Smooth muscle cell (in vitro differentiated cells): Measurements from ENCODE around the gene COL23A1. TPM values are rescaled to one million over a fixed set of nuclear protein-coding genes. Genes with fewer than 3 reads are reported as not detected.

ENCODE experiments used
- DNase-seq: peaks from one replicate; lab custom pipeline; 2025; ENCODE audit not compliant: unreplicated experiment; lab: John Stamatoyannopoulos, UW
- H2AFZ ChIP-seq: fragments of 200-600 bp; sonication (generic); 2 replicates; pipeline ENCODE4 v1.6.0; 2016; ENCODE audit warnings: antibody characterized with exemption, low read depth, mild to moderate bottlenecking
- H3F3A ChIP-seq: fragments of 200-600 bp; sonication (generic); 2 replicates; pipeline ENCODE4 v1.6.0; 2017; ENCODE audit warnings: antibody characterized with exemption, low read depth
- H3K27ac ChIP-seq: fragments of 200-600 bp; sonication (generic); 2 replicates; pipeline ENCODE4 v1.5.1; 2016; ENCODE audit warnings: low read depth, mild to moderate bottlenecking
- H3K27me3 ChIP-seq: fragments of 200-600 bp; sonication (generic); 2 replicates; pipeline ENCODE4 v1.6.1; 2016; ENCODE audit warnings: low read depth, mild to moderate bottlenecking
- H3K36me3 ChIP-seq: fragments of 200-600 bp; sonication (generic); 2 replicates; pipeline ENCODE4 v1.5.1; 2016; ENCODE audit warnings: low read depth
- H3K4me1 ChIP-seq: fragments of 200-600 bp; sonication (generic); 2 replicates; pipeline ENCODE4 v1.5.1; 2016; ENCODE audit warnings: low read depth
- H3K4me2 ChIP-seq: fragments of 200-600 bp; sonication (generic); 2 replicates; pipeline ENCODE4 v1.6.0; 2016; ENCODE audit warnings: mild to moderate bottlenecking
- H3K4me3 ChIP-seq: fragments of 200-600 bp; sonication (generic); 2 replicates; pipeline ENCODE4 v1.5.1; 2016; ENCODE audit warnings: mild to moderate bottlenecking
- H3K79me2 ChIP-seq: fragments of 200-600 bp; sonication (generic); 2 replicates; pipeline ENCODE4 v1.6.0; 2016; ENCODE audit warnings: low read depth, mild to moderate bottlenecking
- H3K9ac ChIP-seq: fragments of 200-600 bp; sonication (generic); 2 replicates; pipeline ENCODE4 v1.6.0; 2016; ENCODE audit warnings: low read depth
- H3K9me3 ChIP-seq: fragments of 200-600 bp; sonication (generic); replicated peaks from 2 replicates; pipeline ENCODE4 v1.5.1; 2016; ENCODE audit warnings: low read depth
- H4K20me1 ChIP-seq: fragments of 200-600 bp; sonication (generic); 2 replicates; pipeline ENCODE4 v1.6.0; 2016; ENCODE audit warnings: low read depth
- WGBS: methylation state at CpG from one replicate; pipeline ENCODE4 v1.1.7; 2016; ENCODE audit warnings: low lambda C conversion rate; 5-methylcytosine and 5-hydroxymethylcytosine counted together
- polyA plus RNA-seq: library from polyadenylated mRNA; unstranded; fragments of >200 nt; fragmentation: Nextera tagmentation; extraction: Ambion mirVana; gene quantifications from 2 replicates; pipeline ENCODE4 v1.2.1, GENCODE V29; 2016
- total RNA-seq: library from RNA; depleted of rRNA; stranded (reverse); fragments of >200 nt; gene quantifications from 2 replicates; pipeline ENCODE4 v1.2.3, GENCODE V29; 2014
- TF ChIP-seq, protein P1 (sequence below): fragments of 200-600 bp; sonication (generic); IDR thresholded peaks from 2 replicates; pipeline ENCODE4 v1.5.1; 2017; ENCODE audit warnings: borderline replicate concordance, mild to moderate bottlenecking, antibody characterized with exemption; ENCODE audit not compliant: insufficient read depth, poor library complexity, severe bottlenecking

The COL23A1 gene
- total and polyA plus RNA-seq, 2 experiments from 2014 or later: 5.3 to 27.4 TPM

DNA sequence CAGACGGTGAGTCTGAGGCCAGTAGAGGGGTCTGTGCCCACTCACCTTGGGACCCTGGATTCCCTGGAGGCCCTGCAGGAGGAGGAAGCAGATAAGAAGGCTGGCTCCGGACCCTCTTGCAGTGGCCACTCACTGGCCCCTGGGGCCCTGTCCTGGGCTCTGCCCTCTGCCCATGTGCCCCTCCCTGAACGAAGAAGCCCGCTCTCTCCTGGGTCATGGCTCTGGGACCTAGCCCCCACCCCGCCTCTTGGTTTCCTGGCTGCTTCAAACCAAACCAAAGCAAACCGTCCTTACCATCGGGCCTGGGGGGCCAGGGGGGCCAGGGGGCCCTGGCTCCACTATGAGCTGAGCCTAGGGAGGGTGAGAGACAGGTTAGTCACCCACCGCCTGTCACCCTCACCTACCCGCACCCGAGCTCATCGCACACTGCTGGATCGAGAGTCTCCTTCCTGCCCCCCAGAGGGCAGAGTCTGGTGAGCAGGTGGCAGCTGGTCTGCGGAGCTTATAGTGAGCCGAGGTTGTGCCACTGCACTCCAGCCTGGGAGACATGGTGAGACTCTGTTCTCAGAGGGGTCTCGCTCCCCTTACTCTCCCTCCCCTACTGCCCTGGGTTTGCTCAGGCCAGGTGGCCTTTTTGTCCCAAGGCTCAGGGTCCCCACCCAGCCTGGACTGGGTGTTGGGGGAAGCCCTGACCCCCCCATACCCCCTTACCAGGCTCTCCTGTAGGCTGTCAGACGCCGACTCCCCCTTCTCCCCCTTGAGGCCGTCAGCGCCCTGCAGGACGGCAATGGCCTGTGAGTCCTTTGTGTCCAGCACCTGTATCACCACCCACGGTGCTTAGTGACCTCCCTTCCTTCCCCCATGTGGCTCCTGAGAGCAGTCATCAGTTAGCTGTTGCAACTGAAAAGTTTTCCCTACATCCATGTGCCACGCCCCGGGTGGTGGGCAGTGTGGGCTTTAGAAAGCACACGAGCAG lies 342.4 kb downstream of the COL23A1 start:
- Histone ChIP-seq H4K20me1 (no peaks in the 10 kb centered on the region), H3K4me1 (no peaks in the 10 kb centered on the region), H3F3A (no peaks in the 10 kb centered on the region), H3K79me2 (no peaks in the 10 kb centered on the region), H3K27ac (no peak overlapping the region), H3K9me3 (no peaks in the 10 kb centered on the region), H3K27me3 (no peaks in the 10 kb centered on the region), H3K4me3 (no peak overlapping the region), H2AFZ (no peak overlapping the region), H3K4me2 (no peak overlapping the region), H3K9ac (no peak overlapping the region), H3K36me3 (no peaks in the 10 kb centered on the region)
- DNase-seq: no peak
- TF ChIP-seq, protein P1, sequence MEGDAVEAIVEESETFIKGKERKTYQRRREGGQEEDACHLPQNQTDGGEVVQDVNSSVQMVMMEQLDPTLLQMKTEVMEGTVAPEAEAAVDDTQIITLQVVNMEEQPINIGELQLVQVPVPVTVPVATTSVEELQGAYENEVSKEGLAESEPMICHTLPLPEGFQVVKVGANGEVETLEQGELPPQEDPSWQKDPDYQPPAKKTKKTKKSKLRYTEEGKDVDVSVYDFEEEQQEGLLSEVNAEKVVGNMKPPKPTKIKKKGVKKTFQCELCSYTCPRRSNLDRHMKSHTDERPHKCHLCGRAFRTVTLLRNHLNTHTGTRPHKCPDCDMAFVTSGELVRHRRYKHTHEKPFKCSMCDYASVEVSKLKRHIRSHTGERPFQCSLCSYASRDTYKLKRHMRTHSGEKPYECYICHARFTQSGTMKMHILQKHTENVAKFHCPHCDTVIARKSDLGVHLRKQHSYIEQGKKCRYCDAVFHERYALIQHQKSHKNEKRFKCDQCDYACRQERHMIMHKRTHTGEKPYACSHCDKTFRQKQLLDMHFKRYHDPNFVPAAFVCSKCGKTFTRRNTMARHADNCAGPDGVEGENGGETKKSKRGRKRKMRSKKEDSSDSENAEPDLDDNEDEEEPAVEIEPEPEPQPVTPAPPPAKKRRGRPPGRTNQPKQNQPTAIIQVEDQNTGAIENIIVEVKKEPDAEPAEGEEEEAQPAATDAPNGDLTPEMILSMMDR: no peak
- WGBS: 86% methylated on average over 24 of the region's 24 CpGs

- Histone ChIP-seq H3F3A (no peaks in the 10 kb centered on the region), H3K79me2 (no peaks in the 10 kb centered on the region), H3K36me3 (no peaks in the 10 kb centered on the region), H3K4me1 (no peaks in the 10 kb centered on the region), H3K9ac (no peak overlapping the region), H3K27me3 (no peaks in the 10 kb centered on the region), H3K9me3 (no peaks in the 10 kb centered on the region), H3K27ac (no peak overlapping the region), H4K20me1 (no peaks in the 10 kb centered on the region), H3K4me2 (no peak overlapping the region), H3K4me3 (no peak overlapping the region), H2AFZ (no peak overlapping the region)
- 92% methylated on average over 13 of the region's 15 CpGs for WGBS
- TF ChIP-seq, protein P1: no peak
- DNase-seq: no peak
Measured at GRCh38 chr5:178246624-178247279, 343.4 kb downstream of the COL23A1 start.

DNA sequence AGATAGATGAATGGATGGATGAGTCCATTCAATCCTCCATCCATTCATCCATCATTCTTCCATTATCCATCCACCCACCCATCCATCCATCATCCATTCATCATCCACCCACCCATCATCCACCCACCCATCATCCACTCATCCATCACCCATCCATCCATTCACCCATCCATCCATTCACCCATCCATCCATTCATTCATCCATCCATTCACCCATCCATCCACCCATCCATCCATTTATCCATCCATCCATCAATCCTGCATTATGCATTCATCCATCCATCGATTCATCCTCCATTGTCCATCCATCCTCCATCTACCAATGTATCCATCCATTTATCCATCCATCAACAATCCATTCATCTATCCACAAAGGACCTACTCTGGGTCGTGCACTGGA lies 344.8 kb downstream of the COL23A1 start:
- TF ChIP-seq, protein P1: no peak
- Histone ChIP-seq H4K20me1 (no peaks in the 10 kb centered on the region), H3K79me2 (no peaks in the 10 kb centered on the region), H2AFZ (no peak overlapping the region), H3K27ac (no peak overlapping the region), H3K4me3 (no peak overlapping the region), H3K4me2 (no peak overlapping the region), H3K9ac (no peak overlapping the region), H3K36me3 (no peaks in the 10 kb centered on the region), H3K4me1 (no peaks in the 10 kb centered on the region), H3K27me3 (no peaks in the 10 kb centered on the region), H3F3A (no peaks in the 10 kb centered on the region), H3K9me3 (no peaks in the 10 kb centered on the region)
- DNase-seq: no peak
- 83% methylated on average over 2 of the region's 2 CpGs for WGBS
